Measurements from ENCODE around the gene MCTP2. TPM values are rescaled to one million over a fixed set of nuclear protein-coding genes. Genes with fewer than 3 reads are reported as not detected.

Gene MCTP2
- total and polyA plus RNA-seq, 2 experiments from 2014 or later = 8.1 to 23.3 TPM

GRCh38 chr15:94453227-94453988 lies 222.0 kb downstream of the MCTP2 start:
- no peak overlapping the region for H3K4me3 ChIP-seq
- no peaks in the 10 kb centered on the region for H3K9me2 ChIP-seq (replicated peaks; ENCODE audit: insufficient read depth)
- no peak overlapping the region for H3K27ac ChIP-seq
- no peaks in the 10 kb centered on the region for H3K9me3 ChIP-seq (ENCODE audit: low read depth)
- no peak overlapping the region for H2AFZ ChIP-seq
- 44% methylated on average over 1 of the region's 1 CpG for whole genome bisulfite sequencing (ENCODE audit: low lambda C conversion rate, missing lambda C conversion rate)
- TF ChIP-seq EZH2 (IDR thresholded peaks at IDR 0.05; ENCODE audit: borderline replicate concordance) (no peak), EZH2phosphoT487 (IDR thresholded peaks at IDR 0.05; ENCODE audit: low read depth, severe bottlenecking, unreplicated experiment) (no peak), CTCF (IDR thresholded peaks at IDR 0.05; ENCODE audit: poor library complexity) (no peak)
- no peaks in the 10 kb centered on the region for H3K36me3 ChIP-seq (replicated peaks; ENCODE audit: insufficient read depth, low read depth)
- no peak for DNase-seq (ENCODE audit: low spot score)
- H3K27me3 ChIP-seq = no peaks in the 10 kb centered on the region
- H4K20me1 ChIP-seq (ENCODE audit: insufficient read depth, poor library complexity, severe bottlenecking) = no peaks in the 10 kb centered on the region
- no peak overlapping the region for H3K4me2 ChIP-seq
- no peaks in the 10 kb centered on the region for H3K4me1 ChIP-seq (ENCODE audit: insufficient read depth)
- no peaks in the 10 kb centered on the region for H3K79me2 ChIP-seq

GRCh38 chr15:94455297-94455696 lies 223.9 kb downstream of the MCTP2 start:
- TF ChIP-seq EZH2phosphoT487 (IDR thresholded peaks at IDR 0.05; ENCODE audit: low read depth, severe bottlenecking, unreplicated experiment) (no peak), CTCF (IDR thresholded peaks at IDR 0.05; ENCODE audit: poor library complexity) (no peak), EZH2 (IDR thresholded peaks at IDR 0.05; ENCODE audit: borderline replicate concordance) (no peak)
- no peaks in the 10 kb centered on the region for H3K9me3 ChIP-seq (ENCODE audit: low read depth)
- no peaks in the 10 kb centered on the region for H3K79me2 ChIP-seq
- H3K4me2 ChIP-seq = no peak overlapping the region
- no peak overlapping the region for H2AFZ ChIP-seq
- 92% methylated on average over 9 of the region's 9 CpGs for WGBS (ENCODE audit: low lambda C conversion rate, missing lambda C conversion rate)
- no peaks in the 10 kb centered on the region for H3K4me1 ChIP-seq (ENCODE audit: insufficient read depth)
- no peak overlapping the region for H3K4me3 ChIP-seq
- H3K27ac ChIP-seq = no peak overlapping the region
- DNase-seq (ENCODE audit: low spot score) = no peak
- no peaks in the 10 kb centered on the region for H3K27me3 ChIP-seq
- H3K9me2 ChIP-seq (replicated peaks; ENCODE audit: insufficient read depth) = no peaks in the 10 kb centered on the region
- no peaks in the 10 kb centered on the region for H3K36me3 ChIP-seq (replicated peaks; ENCODE audit: insufficient read depth, low read depth)
- H4K20me1 ChIP-seq (ENCODE audit: insufficient read depth, poor library complexity, severe bottlenecking) = no peaks in the 10 kb centered on the region

GRCh38 chr15:94456226-94456625 lies 224.9 kb downstream of the MCTP2 start:
- Histone ChIP-seq H3K79me2 (no peaks in the 10 kb centered on the region), H3K4me2 (no peak overlapping the region)
- 97% methylated on average over 5 of the region's 5 CpGs for WGBS (ENCODE audit: low lambda C conversion rate, missing lambda C conversion rate)

More at GRCh38 chr15:94456226-94456625, 224.9 kb downstream of the MCTP2 start:
- H3K4me1 ChIP-seq (ENCODE audit: insufficient read depth) = no peaks in the 10 kb centered on the region
- H3K4me3 ChIP-seq = no peak overlapping the region
- no peak for DNase-seq (ENCODE audit: low spot score)
- H2AFZ ChIP-seq = no peak overlapping the region
- no peaks in the 10 kb centered on the region for H3K27me3 ChIP-seq
- H3K9me3 ChIP-seq (ENCODE audit: low read depth) = no peaks in the 10 kb centered on the region
- no peak overlapping the region for H3K27ac ChIP-seq
- H3K9me2 ChIP-seq (replicated peaks; ENCODE audit: insufficient read depth) = no peaks in the 10 kb centered on the region
- no peak for TF ChIP-seq EZH2 (IDR thresholded peaks at IDR 0.05; ENCODE audit: borderline replicate concordance)
- TF ChIP-seq EZH2phosphoT487 (IDR thresholded peaks at IDR 0.05; ENCODE audit: low read depth, severe bottlenecking, unreplicated experiment) = no peak
- no peak for TF ChIP-seq CTCF (IDR thresholded peaks at IDR 0.05; ENCODE audit: poor library complexity)
- H4K20me1 ChIP-seq (ENCODE audit: insufficient read depth, poor library complexity, severe bottlenecking) = no peaks in the 10 kb centered on the region
- H3K36me3 ChIP-seq (replicated peaks; ENCODE audit: insufficient read depth, low read depth) = no peaks in the 10 kb centered on the region
